Endothelial cell (in vitro differentiated cells): Measurements from ENCODE around the gene AGPAT2. TPM values are rescaled to one million over a fixed set of nuclear protein-coding genes. Genes with fewer than 3 reads are reported as not detected.
A peak's percentile ranks its signal among the peaks of the same experiment; 100 is the strongest.

Source experiments
- DNase-seq: peaks from one replicate; pipeline ENCODE4 v3.0.0; 2021; ENCODE audit warnings: low spot score
- H3K27ac Mint-ChIP-seq: one replicate; pipeline ENCODE4 v1.8.0; 2021; ENCODE audit warnings: mixed read lengths, inconsistent platforms; ENCODE audit not compliant: unreplicated experiment
- H3K27me3 Mint-ChIP-seq: one replicate; pipeline ENCODE4 v1.8.0; 2021; ENCODE audit warnings: mild to moderate bottlenecking, moderate library complexity, mixed read lengths, inconsistent platforms; ENCODE audit not compliant: unreplicated experiment
- H3K36me3 Mint-ChIP-seq: one replicate; pipeline ENCODE4 v1.8.0; 2021; ENCODE audit warnings: mild to moderate bottlenecking, low read depth, mixed read lengths, inconsistent platforms; ENCODE audit not compliant: unreplicated experiment
- H3K4me1 Mint-ChIP-seq: one replicate; pipeline ENCODE4 v1.8.0; 2021; ENCODE audit warnings: mild to moderate bottlenecking, mixed read lengths, inconsistent platforms; ENCODE audit not compliant: unreplicated experiment
- H3K4me3 Mint-ChIP-seq: one replicate; pipeline ENCODE4 v1.8.0; 2021; ENCODE audit warnings: mild to moderate bottlenecking, mixed read lengths, inconsistent platforms; ENCODE audit not compliant: unreplicated experiment
- H3K9me3 Mint-ChIP-seq: one replicate; pipeline ENCODE4 v1.8.0; 2021; ENCODE audit warnings: mixed read lengths, inconsistent platforms; ENCODE audit not compliant: unreplicated experiment
- total RNA-seq: library from RNA; stranded (reverse); fragmentation: NEBNext Ultra II Directional; extraction: Animal tissue kit (Norgen Biotek cat#: 25700); gene quantifications from one replicate; pipeline ENCODE4 v1.2.1, GENCODE V29; 2021; ENCODE audit not compliant: unreplicated experiment
- TF ChIP-seq, protein P1 (sequence below): fragments of 200-600 bp; sonication (generic); IDR thresholded peaks from one replicate; pipeline ENCODE4 v1.5.0; 2021; ENCODE audit warnings: antibody characterized with exemption; ENCODE audit not compliant: unreplicated experiment

Gene AGPAT2
- total RNA-seq, 1 donor from 2014 or later = 38.9 TPM

GRCh38 chr9:136678034-136678433 is 9.2 kb downstream of the AGPAT2 start:
- Mint-ChIP-seq H3K27ac (peak overlapping the region; percentile 72), H3K4me3 (peak overlapping the region; percentile 56), H3K27me3 (peaks cover 88% of the 10 kb centered on the region), H3K4me1 (peaks cover 31% of the 10 kb centered on the region), H3K9me3 (peaks cover 4% of the 10 kb centered on the region), H3K36me3 (peaks cover 35% of the 10 kb centered on the region)
- DNase-seq = no peak
- TF ChIP-seq, protein P1, sequence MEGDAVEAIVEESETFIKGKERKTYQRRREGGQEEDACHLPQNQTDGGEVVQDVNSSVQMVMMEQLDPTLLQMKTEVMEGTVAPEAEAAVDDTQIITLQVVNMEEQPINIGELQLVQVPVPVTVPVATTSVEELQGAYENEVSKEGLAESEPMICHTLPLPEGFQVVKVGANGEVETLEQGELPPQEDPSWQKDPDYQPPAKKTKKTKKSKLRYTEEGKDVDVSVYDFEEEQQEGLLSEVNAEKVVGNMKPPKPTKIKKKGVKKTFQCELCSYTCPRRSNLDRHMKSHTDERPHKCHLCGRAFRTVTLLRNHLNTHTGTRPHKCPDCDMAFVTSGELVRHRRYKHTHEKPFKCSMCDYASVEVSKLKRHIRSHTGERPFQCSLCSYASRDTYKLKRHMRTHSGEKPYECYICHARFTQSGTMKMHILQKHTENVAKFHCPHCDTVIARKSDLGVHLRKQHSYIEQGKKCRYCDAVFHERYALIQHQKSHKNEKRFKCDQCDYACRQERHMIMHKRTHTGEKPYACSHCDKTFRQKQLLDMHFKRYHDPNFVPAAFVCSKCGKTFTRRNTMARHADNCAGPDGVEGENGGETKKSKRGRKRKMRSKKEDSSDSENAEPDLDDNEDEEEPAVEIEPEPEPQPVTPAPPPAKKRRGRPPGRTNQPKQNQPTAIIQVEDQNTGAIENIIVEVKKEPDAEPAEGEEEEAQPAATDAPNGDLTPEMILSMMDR = no peak

DNA sequence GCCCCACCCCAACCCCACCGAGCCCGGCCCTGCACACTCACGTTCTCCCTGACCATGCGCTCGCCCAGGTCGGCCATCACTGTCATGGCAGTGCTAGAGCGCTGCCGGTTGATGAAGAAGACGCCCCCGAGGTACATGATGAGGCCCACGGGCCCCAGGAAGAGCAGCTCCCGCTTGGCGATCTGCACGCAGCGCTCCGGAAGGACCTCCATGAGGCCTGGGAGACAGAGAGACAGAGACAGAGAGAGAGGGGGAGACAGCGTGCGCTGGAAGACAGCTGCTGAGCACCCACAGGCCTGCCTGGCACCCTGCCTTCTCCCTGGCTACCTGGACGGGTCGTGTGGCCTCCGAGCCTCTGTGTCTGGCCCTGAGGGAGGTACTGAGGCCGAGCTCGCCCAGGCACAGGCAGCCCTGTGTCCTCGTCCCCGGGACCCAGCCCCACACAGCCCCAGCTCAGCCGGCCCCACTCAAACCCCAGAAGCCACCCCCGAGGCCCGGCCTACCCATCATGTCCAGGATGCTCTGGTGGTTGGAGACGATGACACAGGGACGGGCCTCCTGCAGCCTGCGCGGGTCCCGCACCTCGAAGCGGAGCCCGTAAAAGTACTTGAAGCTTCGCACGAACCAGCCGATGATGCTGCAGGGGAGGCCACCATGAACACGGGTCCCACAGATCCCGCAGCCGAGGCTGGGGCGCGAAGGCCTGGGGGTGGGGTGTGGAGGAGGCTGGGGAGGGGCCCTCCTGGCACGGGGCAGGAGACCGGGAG is 10.2 kb downstream of the AGPAT2 start:
- peak overlapping the region; percentile 93 for H3K27ac Mint-ChIP-seq
- TF ChIP-seq, protein P1 = no peak
- H3K4me3 Mint-ChIP-seq = peak overlapping the region; percentile 85
- H3K36me3 Mint-ChIP-seq = peaks cover 35% of the 10 kb centered on the region
- peaks cover 89% of the 10 kb centered on the region for H3K27me3 Mint-ChIP-seq
- H3K9me3 Mint-ChIP-seq = peaks cover 4% of the 10 kb centered on the region
- H3K4me1 Mint-ChIP-seq = peaks cover 31% of the 10 kb centered on the region
- peak; percentile 50 for DNase-seq

GRCh38 chr9:136676297-136676794 is 10.9 kb downstream of the AGPAT2 start:
- peaks cover 85% of the 10 kb centered on the region for H3K27me3 Mint-ChIP-seq
- no peak for DNase-seq
- peaks cover 31% of the 10 kb centered on the region for H3K4me1 Mint-ChIP-seq
- TF ChIP-seq, protein P1 = no peak
- H3K9me3 Mint-ChIP-seq = peaks cover 4% of the 10 kb centered on the region
- H3K36me3 Mint-ChIP-seq = peaks cover 35% of the 10 kb centered on the region
- H3K4me3 Mint-ChIP-seq = peak overlapping the region; percentile 31
- peak overlapping the region; percentile 84 for H3K27ac Mint-ChIP-seq

- Mint-ChIP-seq H3K36me3 (peaks cover 35% of the 10 kb centered on the region), H3K9me3 (peaks cover 4% of the 10 kb centered on the region), H3K4me3 (no peak overlapping the region), H3K4me1 (peaks cover 31% of the 10 kb centered on the region), H3K27me3 (peaks cover 85% of the 10 kb centered on the region), H3K27ac (peak overlapping the region; percentile 84)
- DNase-seq = peak; percentile 69
- TF ChIP-seq, protein P1 = no peak
Observed at GRCh38 chr9:136675477-136676296, 11.6 kb downstream of the AGPAT2 start.
